Inferior parietal cortex (tissue), 1 donor: Measurements from ENCODE around the gene MED15.
"Not testable (repeated sequence)": the region's sequence is repeated elsewhere in the genome, so short reads cannot be mapped to it uniquely, and the experiment has no call there.

Source experiments
- DNase-seq: peaks from one replicate; pipeline ENCODE4 v3.0.0-alpha.2; 2016; ENCODE audit errors: extremely low spot score

Gene MED15

DNA sequence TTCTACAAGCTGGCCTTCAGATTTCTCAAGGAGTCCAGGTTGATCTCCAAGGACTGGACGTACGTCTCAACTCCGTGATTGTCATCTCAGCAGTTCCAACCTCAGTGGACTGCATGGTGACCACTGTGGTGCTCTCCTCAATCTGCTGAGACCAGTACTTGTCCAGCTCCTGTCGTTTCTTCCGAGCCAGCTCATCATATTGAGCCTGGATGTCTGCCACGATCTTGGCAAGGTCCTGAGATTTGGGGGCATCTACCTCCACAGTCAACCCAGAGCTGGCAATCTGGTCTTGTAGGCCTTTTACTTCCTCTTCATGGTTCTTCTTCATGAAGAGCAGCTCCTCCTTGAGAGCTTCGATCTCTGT, 24.3 kb upstream of the MED15 start:
- not testable (repeated sequence) for DNase-seq

GRCh38 chr22:20483771-20484170, 23.6 kb upstream of the MED15 start:
- DNase-seq = no peak

- DNase-seq = no peak
Observed at GRCh38 chr22:20484948-20485683, 22.3 kb upstream of the MED15 start.

- no peak for DNase-seq
Observed at GRCh38 chr22:20486229-20486628, 21.2 kb upstream of the MED15 start.

DNA sequence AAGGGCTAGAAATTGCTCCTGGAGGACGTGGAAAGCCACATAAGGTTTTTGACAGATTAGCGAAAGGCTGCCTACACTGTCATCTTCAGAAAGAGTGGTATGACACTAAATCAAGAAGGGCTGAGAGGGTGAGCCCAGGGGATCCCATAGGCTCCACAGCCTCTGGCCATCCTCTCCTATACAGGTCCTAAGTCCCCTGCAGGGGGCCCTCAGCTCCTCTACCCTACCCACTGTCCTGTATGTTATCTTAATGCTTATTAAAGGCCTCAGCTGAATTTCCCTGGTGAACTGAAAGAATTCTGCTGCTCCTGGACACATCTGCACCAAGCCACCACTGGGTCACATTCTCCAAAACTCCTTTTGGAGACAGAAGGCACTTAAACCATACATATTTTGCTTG, 19.7 kb upstream of the MED15 start:
- DNase-seq = no peak

DNA sequence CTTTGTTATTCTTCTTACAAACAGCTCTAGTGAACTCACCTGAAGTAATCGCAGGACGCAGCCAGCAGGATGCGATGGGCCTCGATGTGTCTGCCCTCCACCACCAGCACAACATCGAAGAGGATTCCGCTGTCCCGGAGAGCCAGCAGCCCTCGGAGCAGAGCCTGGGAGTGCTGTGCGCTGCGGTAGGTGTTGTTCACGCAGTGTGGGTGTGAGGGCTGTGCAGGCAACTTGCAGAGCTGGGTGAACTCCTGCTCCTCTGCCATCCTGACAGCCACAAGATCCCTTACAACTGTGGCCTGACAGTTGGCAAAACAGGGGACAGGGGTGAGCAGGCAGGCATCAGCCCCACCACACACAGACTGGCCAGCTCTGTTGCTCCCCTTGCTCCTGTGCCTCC, 18.5 kb upstream of the MED15 start:
- no peak for DNase-seq

- no peak for DNase-seq
Observed at GRCh38 chr22:20490183-20490940, 17.0 kb upstream of the MED15 start.

GRCh38 chr22:20490941-20491307, 16.5 kb upstream of the MED15 start:
- DNase-seq = no peak

- DNase-seq = no peak
Observed at GRCh38 chr22:20491346-20491745, 16.1 kb upstream of the MED15 start.

DNA sequence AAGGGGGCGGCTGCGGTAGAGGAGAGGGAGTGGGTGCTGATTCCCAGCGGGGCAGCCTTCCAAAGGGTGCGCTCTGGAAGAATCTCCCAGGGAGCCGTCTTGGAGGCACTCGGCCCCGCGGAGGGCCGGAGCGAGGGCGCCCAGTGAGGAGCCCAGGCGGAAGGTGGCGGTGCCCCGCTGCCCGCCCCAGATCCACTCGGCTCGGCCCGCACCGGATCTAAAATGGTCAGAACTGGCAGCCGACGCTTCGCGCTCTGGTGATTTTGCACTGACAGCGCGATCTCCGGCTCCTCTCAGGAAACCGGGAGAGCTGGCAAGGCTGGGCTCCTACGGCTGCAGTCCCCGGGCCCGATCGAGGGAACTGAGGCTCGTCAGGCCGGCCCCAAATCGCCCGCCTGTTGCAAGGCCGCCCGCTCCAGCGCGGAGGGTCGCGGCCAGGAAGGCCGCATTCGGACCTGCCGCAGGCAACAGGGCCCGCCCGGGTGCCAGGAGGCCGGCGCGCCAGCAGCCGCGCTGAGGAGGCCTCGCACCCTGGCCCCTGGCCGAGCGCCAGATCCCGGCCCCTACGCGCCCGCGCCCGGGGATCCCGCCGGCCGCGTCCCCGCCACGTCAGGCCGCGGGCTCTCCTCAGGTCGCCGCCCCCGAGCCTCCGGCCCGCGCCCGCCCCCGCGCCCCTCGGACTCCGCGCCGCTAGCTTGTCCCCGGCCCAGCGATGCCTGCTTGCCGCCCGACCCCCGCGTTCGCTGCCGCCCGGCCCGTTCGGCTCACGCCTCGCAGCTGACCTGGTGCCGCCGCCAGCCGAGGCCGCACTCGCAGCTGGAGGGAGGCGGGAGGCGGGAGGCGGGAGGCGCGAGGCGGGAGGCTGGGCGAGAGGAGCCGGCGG, 12.2 kb upstream of the MED15 start, which contains the start of gene KLHL22:
KLHL22 (minus strand) TSS at position 818 of the 883 bp plus-strand sequence. CDS start 6,584 bp downstream, outside the sequence.
- DNase-seq = peak; percentile 25

DNA sequence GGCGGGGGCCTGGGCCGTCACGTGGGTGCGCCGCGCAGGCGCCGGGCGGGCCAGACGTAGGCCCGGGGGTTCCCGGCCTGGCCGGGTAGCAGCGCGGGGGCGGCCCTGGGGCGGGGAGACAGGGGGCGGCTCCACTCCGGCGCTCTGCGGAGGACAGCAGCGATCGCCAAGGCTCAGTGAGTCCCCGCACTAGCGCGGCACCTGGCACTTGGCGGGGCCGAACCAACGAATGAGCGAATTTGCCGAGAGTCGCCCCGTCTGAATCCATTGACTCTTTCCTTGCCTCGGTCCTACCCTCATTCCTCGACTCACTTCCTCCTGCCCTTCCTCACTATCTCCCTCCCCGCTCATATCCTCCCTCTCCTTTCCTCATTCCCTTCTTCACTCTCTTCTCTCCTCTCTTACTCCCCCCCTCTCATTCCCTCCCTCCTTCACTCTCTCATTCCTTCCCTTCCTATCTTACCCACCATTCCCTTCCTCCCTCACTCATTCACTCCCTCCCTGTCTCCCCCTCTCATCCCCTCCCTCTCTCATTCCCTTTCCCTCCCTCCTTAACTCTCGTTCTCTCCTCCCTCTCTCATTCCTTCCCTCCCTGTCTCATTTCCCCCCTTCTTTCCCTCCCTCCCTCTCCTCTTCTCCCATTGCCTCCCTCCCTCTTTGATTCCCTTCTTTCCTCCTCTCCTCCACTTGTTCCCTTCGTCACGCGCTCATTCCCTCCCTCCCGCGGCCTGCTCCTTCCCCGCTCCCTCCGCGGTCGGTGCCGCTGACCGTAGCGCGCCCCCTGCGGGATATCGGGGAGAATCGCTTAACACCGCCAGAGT, 11.3 kb upstream of the MED15 start:
- peak; percentile 96 for DNase-seq

DNA sequence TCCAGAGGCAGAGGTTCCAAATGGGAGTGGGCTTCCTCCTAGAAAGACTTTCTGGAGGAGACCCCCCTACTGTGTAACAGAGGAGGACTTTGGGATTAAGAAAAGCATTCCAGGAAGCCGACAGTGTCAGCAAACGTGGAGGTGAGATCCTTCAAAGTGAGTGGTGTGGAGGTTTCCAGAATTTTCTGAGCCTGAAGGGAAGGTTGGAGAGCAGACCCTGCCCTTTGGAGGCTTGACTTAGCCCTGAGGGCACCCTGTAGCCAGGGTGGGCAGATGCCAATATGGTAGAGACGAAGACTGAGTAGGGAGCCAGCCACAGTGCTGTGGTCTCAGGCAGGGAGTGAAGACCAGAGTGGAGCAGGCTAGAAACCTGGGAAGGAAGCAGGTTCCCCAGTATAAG, 10.0 kb upstream of the MED15 start:
- no peak for DNase-seq

DNA sequence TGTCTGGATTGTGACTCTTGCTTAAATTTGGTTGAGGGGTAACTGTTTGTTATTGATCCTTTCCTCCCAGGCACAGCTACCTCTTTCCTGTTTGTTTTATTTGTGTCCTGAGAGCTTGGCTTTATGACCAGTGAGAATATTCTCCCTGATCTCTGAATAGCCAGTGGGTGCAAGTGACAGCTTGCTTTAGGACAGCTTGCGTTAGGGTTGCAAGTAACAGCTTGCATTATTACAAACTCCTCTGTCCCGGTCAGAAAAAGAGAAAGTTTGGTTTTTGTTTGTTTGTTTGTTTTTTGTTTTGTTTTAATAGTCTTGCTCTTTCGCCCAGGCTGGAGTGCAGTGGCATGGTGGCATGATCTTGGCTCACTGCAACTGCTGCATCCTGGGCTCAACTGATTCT, 8.5 kb upstream of the MED15 start:
- no peak for DNase-seq

DNA sequence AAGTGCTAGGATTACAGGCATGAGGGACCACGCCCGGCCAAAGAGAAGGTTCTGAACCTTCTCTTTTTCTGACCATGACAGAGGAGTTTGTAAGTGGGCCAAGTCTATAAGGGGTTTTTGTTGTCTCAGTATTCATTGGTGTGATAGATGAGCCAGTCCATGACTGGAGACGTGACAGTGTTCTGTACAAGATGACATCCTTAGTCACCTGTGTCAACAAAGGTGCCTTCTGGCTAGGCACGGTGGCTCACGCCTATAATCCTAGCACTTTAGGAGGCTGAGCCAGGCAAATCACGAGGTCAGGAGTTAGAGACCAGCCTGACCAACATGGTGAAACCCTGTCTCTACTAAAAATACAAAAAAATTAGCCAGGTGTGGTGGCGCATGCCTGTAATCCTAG, 7.6 kb upstream of the MED15 start:
- DNase-seq = no peak

GRCh38 chr22:20503816-20504215, 3.6 kb upstream of the MED15 start:
- DNase-seq = no peak

GRCh38 chr22:20504293-20504922, 3.0 kb upstream of the MED15 start:
- not testable (repeated sequence) for DNase-seq

DNA sequence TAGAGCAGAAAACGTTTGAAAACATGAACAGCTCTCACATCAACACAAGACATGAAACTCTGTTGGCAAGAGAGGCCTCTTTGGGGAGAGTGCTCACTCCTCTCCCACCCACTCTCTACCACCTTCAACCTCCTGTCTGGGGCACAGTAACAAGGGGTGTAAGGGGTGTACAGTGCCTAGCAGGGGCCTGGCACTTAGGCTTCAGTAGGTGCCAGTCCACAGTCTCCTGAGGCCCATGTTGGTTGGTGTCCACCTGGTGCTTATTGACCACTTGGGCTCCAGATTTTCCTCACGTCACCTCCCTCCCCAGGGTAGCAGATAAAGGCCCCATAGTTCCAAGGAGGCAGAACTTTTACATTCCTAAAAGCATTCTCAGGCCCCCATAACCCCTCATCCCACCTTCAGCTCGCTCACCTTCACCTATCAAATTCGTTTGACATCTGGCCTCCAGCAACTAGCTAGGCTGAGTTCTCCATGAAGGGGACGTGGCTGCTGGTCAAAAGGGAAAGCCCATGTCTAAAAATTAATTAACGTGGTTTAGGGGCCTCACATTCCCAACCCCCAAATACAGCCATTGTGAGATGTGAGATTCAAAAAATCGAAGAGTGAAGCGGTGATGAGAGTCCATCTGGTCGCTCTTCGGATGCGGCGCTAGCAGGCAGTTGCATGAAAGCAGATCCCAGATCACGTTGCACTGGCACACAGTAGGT, 712 bp upstream of the MED15 start:
- no peak for DNase-seq

DNA sequence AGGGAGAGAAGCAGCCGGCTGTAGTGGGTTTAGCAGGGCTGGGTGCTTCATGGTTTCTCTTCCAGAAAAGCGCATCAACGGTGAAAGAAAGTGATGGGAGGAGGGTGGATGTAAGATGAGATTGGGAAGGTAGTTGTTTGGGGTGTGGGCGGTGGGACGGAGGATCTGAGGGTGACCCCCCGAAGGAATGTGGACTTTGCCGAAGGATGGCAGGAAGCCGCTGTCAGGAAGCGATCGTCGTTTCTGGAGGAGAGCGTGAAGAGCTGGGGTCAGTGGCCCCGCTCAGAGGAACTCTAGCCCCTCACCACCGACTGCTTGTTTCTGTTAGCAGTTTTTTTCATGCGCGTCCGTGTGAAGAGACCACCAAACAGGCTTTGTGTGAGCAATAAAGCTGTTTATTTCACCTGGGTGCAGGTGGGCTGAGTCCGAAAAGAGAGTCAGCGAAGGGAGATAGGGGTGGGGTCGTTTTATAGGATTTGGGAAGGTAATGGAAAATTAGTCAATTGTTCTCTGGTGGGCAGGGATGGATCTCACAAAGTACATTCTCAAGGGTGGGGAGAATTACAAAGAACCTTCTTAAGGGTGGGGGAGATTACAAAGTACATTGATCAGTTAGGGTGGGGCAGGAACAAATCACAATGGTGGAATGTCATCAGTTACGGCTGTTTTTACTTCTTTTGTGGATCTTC, 801 bp downstream of the MED15 start:
- DNase-seq = not testable (repeated sequence)

DNA sequence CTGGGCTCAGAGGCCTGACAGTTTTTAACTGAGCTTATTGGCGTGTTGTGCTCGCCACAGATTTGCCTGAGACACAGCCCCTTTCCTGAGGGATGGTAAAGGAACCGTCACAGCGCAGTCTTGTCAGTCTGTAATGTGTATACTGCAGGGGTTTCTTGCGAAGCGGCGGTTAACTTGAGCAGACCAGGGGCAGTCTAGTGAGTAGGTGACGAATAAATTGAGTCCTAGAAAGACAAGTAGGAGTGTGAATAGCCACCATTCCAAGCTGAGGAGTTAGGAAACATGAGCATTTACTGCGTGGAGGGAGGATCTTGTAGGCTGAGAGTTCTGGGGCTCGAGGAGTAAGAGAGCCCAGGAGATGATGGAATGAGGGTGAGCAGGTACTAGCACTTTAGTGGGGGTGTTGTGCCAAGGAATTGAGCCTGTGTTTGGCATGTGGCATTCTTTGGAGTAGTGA, 1.4 kb downstream of the MED15 start:
- DNase-seq = peak; percentile 9
